IMR-90 (cell line): ENCODE results near the gene RNF217. TPM values are rescaled to one million over a fixed set of nuclear protein-coding genes. Genes with fewer than 3 reads are reported as not detected.

Experiments
- ATAC-seq: fragments of 200-7000 bp; cut with Tn5 transposase; 2 replicates; pipeline ENCODE4 v1.9.1; 2020; ENCODE audit warnings: low read depth, mild to moderate bottlenecking, moderate library complexity
- BruUV-seq: library from RNA; stranded (reverse); fragments of 400-500 nt; replicated peaks from 2 replicates; lab custom pipeline; 2021; lab: Mats Ljungman, UMichigan
- CTCF ChIA-PET: fragments of 300-600 bp; formaldehyde crosslinking; extraction: SDS; loops from one replicate; lab custom pipeline; 2021; ENCODE audit warnings: antibody characterized with exemption; lab: Yijun Ruan, JAX
- POLR2A ChIA-PET: fragments of 300-600 bp; sonication (Branson Sonifier 250); formaldehyde crosslinking; loops from one replicate; lab custom pipeline; 2022; ENCODE audit warnings: antibody characterized with exemption; ENCODE audit not compliant: unreplicated experiment; lab: Charles Lee
- DNase-seq: peaks from one replicate; pipeline ENCODE4 v3.0.0; 2013
- H2AFZ ChIP-seq: replicated peaks from 2 replicates; pipeline ENCODE3; 2013; ENCODE audit warnings: low read length, mild to moderate bottlenecking; ENCODE audit not compliant: poor library complexity
- H2AK5ac ChIP-seq: 2 replicates; pipeline ENCODE4 v1.6.1; 2013; ENCODE audit warnings: low read depth, low read length, inconsistent platforms
- H2AK9ac ChIP-seq: replicated peaks from 2 replicates; pipeline ENCODE3; 2013; ENCODE audit warnings: mild to moderate bottlenecking, low read depth, low read length, moderate library complexity; ENCODE audit not compliant: poor library complexity
- H2BK120ac ChIP-seq: 2 replicates; pipeline ENCODE4 v1.6.1; 2013; ENCODE audit warnings: low read depth, low read length, inconsistent platforms
- H2BK15ac ChIP-seq: 3 replicates; pipeline ENCODE4 v1.6.1; 2013; ENCODE audit warnings: low read depth, low read length, inconsistent platforms
- H2BK20ac ChIP-seq: 2 replicates; pipeline ENCODE4 v1.6.1; 2013; ENCODE audit warnings: low read depth, mild to moderate bottlenecking, inconsistent platforms, low read length, moderate library complexity
- H2BK5ac ChIP-seq: 2 replicates; pipeline ENCODE4 v1.6.1; 2013; ENCODE audit warnings: mild to moderate bottlenecking, low read depth, low read length, inconsistent platforms; ENCODE audit not compliant: poor library complexity, severe bottlenecking
- H3K14ac ChIP-seq: replicated peaks from 2 replicates; pipeline ENCODE4 v1.6.1; 2013; ENCODE audit warnings: low read depth, low read length, inconsistent platforms
- H3K18ac ChIP-seq: 2 replicates; pipeline ENCODE4 v1.6.1; 2013; ENCODE audit warnings: low read depth, low read length, control low read depth
- H3K23ac ChIP-seq: 2 replicates; pipeline ENCODE4 v1.6.1; 2013; ENCODE audit warnings: low read depth, low read length, inconsistent platforms
- H3K27ac ChIP-seq: 2 replicates; pipeline ENCODE4 v1.5.1; 2013; ENCODE audit warnings: mild to moderate bottlenecking, control low read depth, low read length; ENCODE audit not compliant: insufficient read depth
- H3K27me3 ChIP-seq: 2 replicates; pipeline ENCODE4 v1.6.1; 2013; ENCODE audit warnings: low read length; ENCODE audit not compliant: control insufficient read depth, insufficient read depth
- H3K36me3 ChIP-seq: 2 replicates; pipeline ENCODE4 v1.6.1; 2013; ENCODE audit warnings: low read length, mixed read lengths; ENCODE audit not compliant: control insufficient read depth, insufficient read depth
- H3K4ac ChIP-seq: 2 replicates; pipeline ENCODE4 v1.6.1; 2013; ENCODE audit warnings: low read depth, low read length, inconsistent platforms
- H3K4me1 ChIP-seq: 2 replicates; pipeline ENCODE4 v1.6.1; 2013; ENCODE audit warnings: low read length, mixed read lengths; ENCODE audit not compliant: control insufficient read depth, insufficient read depth
- H3K4me2 ChIP-seq: 2 replicates; pipeline ENCODE4 v1.6.1; 2013; ENCODE audit warnings: low read depth, mild to moderate bottlenecking, control low read depth, low read length, moderate library complexity
- H3K4me3 ChIP-seq: 2 replicates; pipeline ENCODE4 v1.5.1; 2013; ENCODE audit warnings: low read depth, mild to moderate bottlenecking, control low read depth, low read length, moderate library complexity; ENCODE audit not compliant: insufficient read depth
- H3K56ac ChIP-seq: 2 replicates; pipeline ENCODE4 v1.6.1; 2013; ENCODE audit warnings: low read length, inconsistent platforms; ENCODE audit not compliant: insufficient read depth; ENCODE audit errors: extremely low read depth
- H3K79me1 ChIP-seq, 2 experiments: 2 replicates each; pipeline ENCODE4 v1.6.1; 2013; ENCODE audit warnings: low read length in 2 of 2, inconsistent platforms in 1 of 2, low read depth in 1 of 2
- H3K9ac ChIP-seq: 2 replicates; pipeline ENCODE4 v1.6.1; 2013; ENCODE audit warnings: low read depth, low read length, control low read depth
- H3K9me1 ChIP-seq: 2 replicates; pipeline ENCODE4 v1.6.1; 2013; ENCODE audit warnings: low read length, inconsistent platforms; ENCODE audit not compliant: insufficient read depth
- H3K9me3 ChIP-seq: 2 replicates; pipeline ENCODE4 v1.6.1; 2013; ENCODE audit warnings: low read length; ENCODE audit not compliant: control insufficient read depth, insufficient read depth
- H4K20me1 ChIP-seq: 2 replicates; pipeline ENCODE4 v1.6.1; 2013; ENCODE audit warnings: low read length, inconsistent platforms; ENCODE audit not compliant: insufficient read depth
- H4K5ac ChIP-seq: 2 replicates; pipeline ENCODE4 v1.6.1; 2013; ENCODE audit warnings: mild to moderate bottlenecking, low read depth, low read length, control low read depth
- H4K8ac ChIP-seq, 2 experiments: 2 replicates each; pipeline ENCODE4 v1.6.1; 2013; ENCODE audit warnings: low read depth in 2 of 2, low read length in 2 of 2, control low read depth in 1 of 2, inconsistent platforms in 1 of 2
- H4K91ac ChIP-seq: 2 replicates; pipeline ENCODE4 v1.6.1; 2013; ENCODE audit warnings: low read depth, low read length, inconsistent platforms; ENCODE audit not compliant: insufficient read depth
- BHLHE40 ChIP-seq: fragments of 150-350 bp; IDR thresholded peaks from 2 replicates; pipeline ENCODE4 v1.6.1; 2016; ENCODE audit warnings: mild to moderate bottlenecking, low read depth, low read length
- MAZ ChIP-seq: IDR thresholded peaks from 2 replicates; pipeline ENCODE4 v1.6.1; 2012; ENCODE audit warnings: low read depth, mild to moderate bottlenecking, low read length, improper control_type of control experiment, moderate library complexity, borderline replicate concordance
- RFX5 ChIP-seq: IDR thresholded peaks from 2 replicates; pipeline ENCODE4 v1.8.0; 2012; ENCODE audit warnings: low read depth, mild to moderate bottlenecking, low read length, moderate library complexity
- WGBS, 2 experiments: methylation state at CpG; one replicate each; pipeline versions ENCODE4 v1.1.5 to v1.1.7; 2013; ENCODE audit warnings: missing lambda C conversion rate in 2 of 2; ENCODE audit not compliant: insufficient read length in 1 of 2; ENCODE audit errors: extremely low coverage in 2 of 2; 5-methylcytosine and 5-hydroxymethylcytosine counted together
- dilution Hi-C: fragments of 300-500 bp; cut with HindIII; formaldehyde crosslinking; loops from one replicate; pipeline ENCODE4 v1.14.3; 2018; ENCODE audit warnings: low sequenced_read_pairs; ENCODE audit not compliant: unreplicated experiment
- in situ Hi-C: fragments of 300-500 bp; cut with MboI; formaldehyde crosslinking; loops from 3 replicates; pipeline ENCODE4 v1.14.3; 2019; ENCODE audit warnings: low sequenced_read_pairs, inconsistent platforms, mixed read lengths
- intact Hi-C: fragments of 100-400 bp; cut with micrococcal nuclease; formaldehyde crosslinking; loops from 2 replicates; pipeline ENCODE4 v1.10.0; 2022
- polyA plus RNA-seq, 3 experiments: library from polyadenylated mRNA; depleted of rRNA; stranded (reverse); fragments of >200 nt; gene quantifications; 2 replicates each; pipeline ENCODE4 v1.2.3, GENCODE V29; 2012; ENCODE audit warnings: low replicate concordance in 1 of 3
- total RNA-seq: library from RNA; depleted of rRNA; stranded (reverse); fragments of >200 nt; gene quantifications from 2 replicates; pipeline ENCODE4 v1.2.3, GENCODE V29; 2012

RNF217 gene
- total and polyA plus RNA-seq, 2 of the 4 experiments (the other 2 are of a cell fraction) = 11.7 to 20.4 TPM

DNA sequence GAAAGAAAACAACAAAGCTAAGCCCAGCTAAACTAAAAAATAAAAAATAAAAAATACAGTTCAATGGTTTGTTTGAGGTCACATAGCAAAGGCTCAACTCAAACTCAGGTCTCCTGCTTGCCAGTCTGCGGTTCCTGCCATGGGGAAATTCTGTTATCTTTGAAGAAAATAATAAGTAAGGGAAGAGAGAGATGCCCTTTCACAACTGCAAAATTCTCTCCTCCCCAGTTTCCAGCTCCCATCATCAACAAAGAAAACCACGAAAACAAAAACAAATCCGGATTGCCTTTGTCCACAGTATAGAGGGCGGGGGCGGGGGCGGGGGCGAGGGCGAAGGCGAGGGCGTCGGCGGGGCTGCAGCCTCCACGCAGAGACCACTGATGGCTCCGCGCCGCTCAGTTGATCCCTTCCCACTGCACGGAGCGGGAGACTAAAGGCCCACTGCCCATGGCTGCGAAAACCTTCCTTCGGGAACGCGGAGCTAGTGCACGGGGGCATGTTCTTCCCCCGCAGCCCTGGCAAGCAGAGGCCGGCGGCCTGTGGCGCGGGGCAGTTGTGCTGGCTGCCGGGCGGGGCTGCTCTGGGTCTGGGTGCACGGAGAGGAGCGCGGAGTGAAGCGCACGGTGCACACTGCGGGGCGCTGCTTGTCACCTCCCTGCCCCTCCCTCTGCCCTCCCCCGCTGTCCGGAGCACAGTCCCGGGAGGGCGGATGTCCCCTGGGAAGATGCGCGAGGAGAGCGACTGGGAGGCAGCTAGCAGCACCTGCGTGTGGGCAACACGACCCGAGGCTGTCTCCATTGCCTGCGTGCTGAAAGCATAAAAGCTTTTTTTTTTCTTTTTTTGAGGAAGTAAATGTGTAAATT, 137.2 kb downstream of the RNF217 start:
- dilution Hi-C loops = no loop called here
- Histone ChIP-seq H4K8ac (peak overlapping the region; percentile 49 to 92), H3K9ac (peak overlapping the region; percentile 96), H3K36me3 (no peaks in the 10 kb centered on the region), H3K9me1 (peaks cover 9% of the 10 kb centered on the region), H2AFZ (peak overlapping the region; percentile 95), H2AK5ac (peak overlapping the region; percentile 66), H3K56ac (peak overlapping the region; percentile 57), H3K18ac (peak overlapping the region; percentile 99), H3K4me1 (peaks cover 35% of the 10 kb centered on the region), H2AK9ac (peak overlapping the region; percentile 77), H4K5ac (peak overlapping the region; percentile 99), H4K91ac (peak overlapping the region; percentile 94), H2BK15ac (peak overlapping the region; percentile 53), H3K27me3 (no peaks in the 10 kb centered on the region), H4K20me1 (no peaks in the 10 kb centered on the region), H2BK20ac (peak overlapping the region; percentile 91), H3K79me1 (peaks cover 0 to 9% of the 10 kb centered on the region in 2 experiments; a peak in 2 of 4 replicates), H3K23ac (peak overlapping the region; percentile 84), H3K4ac (peak overlapping the region; percentile 93), H3K9me3 (no peaks in the 10 kb centered on the region), H3K4me2 (peak overlapping the region; percentile 98), H2BK5ac (peak overlapping the region; percentile 86), H3K4me3 (peak overlapping the region; percentile 54), H3K14ac (peak overlapping the region; percentile 89), H2BK120ac (peak overlapping the region; percentile 96), H3K27ac (peak overlapping the region; percentile 93)
- ATAC-seq (peak; percentile 55), DNase-seq (peak; percentile 50)
- TF ChIP-seq BHLHE40 (no peak), RFX5 (no peak), MAZ (peak; percentile 59; the same call in 1 of the 2 replicates)
- intact Hi-C loops = loop anchor here (1.0 to 5.0 kb wide), 2 partner anchors 135 to 203 kb away; partner anchors contain the start of gene HDDC2
- CTCF ChIA-PET = interaction anchor here (0.8 to 1.7 kb wide), 3 partner anchors 15 to 136 kb away, joined by 3 to 9 read pairs (median 3); no protein-coding TSS in a partner anchor
- 3% methylated on average over 12 of the region's 48 CpGs; no CpG with 5 or more reads in 1 of the 2 experiments for WGBS, 2 experiments
- POLR2A ChIA-PET = interaction anchor here (0.6 to 1.5 kb wide), 5 partner anchors 12 to 1211 kb away, joined by 3 to 11 read pairs (median 4); no protein-coding TSS in a partner anchor
- BruUV-seq = no TSS peak
- in situ Hi-C loops = loop anchor here (25.0 kb wide), 1 partner anchor 137 kb away; the partner anchor contains the start of gene RNF217
